Testis (tissue), 3 donors: Measurements from ENCODE around the gene AIPL1. TPM values are rescaled to one million over a fixed set of nuclear protein-coding genes. Genes with fewer than 3 reads are reported as not detected.

Experiments
- DNase-seq: peaks from one replicate; pipeline ENCODE4 v3.0.0-alpha.2; 2019
- H3K27ac ChIP-seq, 2 donors: fragments of 200-600 bp; sonication (generic); one replicate each; pipeline ENCODE4 v1.5.1; 2019
- H3K27me3 ChIP-seq: fragments of 200-600 bp; sonication (generic); one replicate; pipeline ENCODE4 v1.5.1; 2019
- H3K36me3 ChIP-seq: fragments of 200-600 bp; sonication (generic); one replicate; pipeline ENCODE4 v1.5.1; 2017; ENCODE audit warnings: low read depth; ENCODE audit errors: missing control alignments
- H3K4me1 ChIP-seq: fragments of 200-600 bp; sonication (generic); one replicate; pipeline ENCODE4 v1.5.1; 2019
- H3K4me3 ChIP-seq, 2 donors: fragments of 200-600 bp; sonication (generic); one replicate each; pipeline ENCODE4 v1.5.1; 2017 to 2019
- H3K9me3 ChIP-seq: fragments of 200-600 bp; sonication (generic); one replicate; pipeline ENCODE4 v1.5.1; 2017
- CTCF ChIP-seq, 3 experiments: fragments of 450-650 bp in 2 of 3; fragments of 200-600 bp in 1 of 3; sonication (generic) in 1 of 3; IDR thresholded peaks; one replicate each; pipeline ENCODE4 v1.5.1; 2016 to 2019; ENCODE audit warnings: antibody characterized with exemption in 3 of 3, mild to moderate bottlenecking in 2 of 3, moderate library complexity in 1 of 3
- POLR2A ChIP-seq: fragments of 450-650 bp; IDR thresholded peaks from one replicate; pipeline ENCODE4 v1.6.1; 2017; ENCODE audit warnings: antibody characterized with exemption, mild to moderate bottlenecking, moderate library complexity
- WGBS, 2 donors: methylation state at CpG; one replicate each; pipeline ENCODE4 v1.1.5; 2018; 5-methylcytosine and 5-hydroxymethylcytosine counted together
- intact Hi-C: fragments of 100-400 bp; cut with DNase I; formaldehyde crosslinking; loops from one replicate; pipeline ENCODE4 v1.15.1; 2023; ENCODE audit warnings: low total_unique reads
- polyA plus RNA-seq: library from polyadenylated mRNA; stranded (reverse); fragments of 350-450 nt; fragmentation: Illumina TruSeq; extraction: RNeasy Lipid Tissue Mini Kit (QIAGEN cat#74804); gene quantifications from one replicate; pipeline ENCODE4 v1.2.3, GENCODE V29; 2014; ENCODE audit warnings: low read depth, low replicate concordance; ENCODE audit not compliant: insufficient read depth
- total RNA-seq, 2 donors: library from RNA; depleted of rRNA; stranded (reverse); fragments of >200 nt; gene quantifications; one replicate each; pipeline ENCODE4 v1.2.3, GENCODE V29; 2016

The AIPL1 gene
- total and polyA plus RNA-seq, 3 donors from 2014 or later: 0.37 to 1.0 (median 0.49) TPM

GRCh38 chr17:6439951-6440350, 5.0 kb upstream of the AIPL1 start:
- Histone ChIP-seq H3K9me3 (no peaks in the 10 kb centered on the region), H3K27ac (no peak overlapping the region), H3K4me1 (no peaks in the 10 kb centered on the region), H3K4me3 (no peak overlapping the region), H3K27me3 (no peaks in the 10 kb centered on the region), H3K36me3 (no peaks in the 10 kb centered on the region)
- WGBS, 2 donors: 52 to 57% methylated on average over 4 of the region's 4 CpGs
- TF ChIP-seq CTCF (IDR thresholded peaks at IDR 0.05) (no peak), POLR2A (no peak)
- intact Hi-C loops: no loop called here
- no peak for DNase-seq

GRCh38 chr17:6437956-6438355, 3.0 kb upstream of the AIPL1 start:
- no peaks in the 10 kb centered on the region for H3K27me3 ChIP-seq
- H3K4me3 ChIP-seq: no peak overlapping the region
- H3K36me3 ChIP-seq: no peaks in the 10 kb centered on the region
- no peak for DNase-seq
- intact Hi-C loops: no loop called here
- no peaks in the 10 kb centered on the region for H3K9me3 ChIP-seq
- no peaks in the 10 kb centered on the region for H3K4me1 ChIP-seq
- 51 to 66% methylated on average over 3 of the region's 3 CpGs for WGBS, 2 donors
- TF ChIP-seq CTCF (IDR thresholded peaks at IDR 0.05): no peak
- TF ChIP-seq POLR2A: no peak
- no peak overlapping the region for H3K27ac ChIP-seq

GRCh38 chr17:6437466-6437865, 2.5 kb upstream of the AIPL1 start:
- TF ChIP-seq CTCF (IDR thresholded peaks at IDR 0.05) (no peak), POLR2A (no peak)
- 46 to 61% methylated on average over 4 of the region's 4 CpGs for WGBS, 2 donors
- Histone ChIP-seq H3K36me3 (no peaks in the 10 kb centered on the region), H3K27me3 (no peaks in the 10 kb centered on the region), H3K9me3 (no peaks in the 10 kb centered on the region), H3K27ac (no peak overlapping the region), H3K4me1 (no peaks in the 10 kb centered on the region), H3K4me3 (no peak overlapping the region)
- no peak for DNase-seq
- intact Hi-C loops: no loop called here

- H3K27me3 ChIP-seq: no peaks in the 10 kb centered on the region
- no peak for TF ChIP-seq POLR2A
- TF ChIP-seq CTCF (IDR thresholded peaks at IDR 0.05): peak; percentile 12 to 86 (median 77)
- no peaks in the 10 kb centered on the region for H3K4me1 ChIP-seq
- WGBS, 2 donors: 10 to 13% methylated on average over 8 to 9 of the region's 9 CpGs
- DNase-seq: peak; percentile 80
- no peak overlapping the region for H3K27ac ChIP-seq
- H3K36me3 ChIP-seq: no peaks in the 10 kb centered on the region
- H3K9me3 ChIP-seq: no peaks in the 10 kb centered on the region
- H3K4me3 ChIP-seq: peak overlapping the region in 1 of 2 donors; percentile 25
- intact Hi-C loops: no loop called here
Observed at GRCh38 chr17:6435968-6436367, 1.0 kb upstream of the AIPL1 start.

GRCh38 chr17:6430769-6431168, 4.2 kb downstream of the AIPL1 start:
- DNase-seq: no peak
- TF ChIP-seq POLR2A (no peak), CTCF (IDR thresholded peaks at IDR 0.05) (peak in 1 of 3 experiments; percentile 21)
- Histone ChIP-seq H3K4me3 (no peak overlapping the region), H3K9me3 (no peaks in the 10 kb centered on the region), H3K27me3 (no peaks in the 10 kb centered on the region), H3K4me1 (no peaks in the 10 kb centered on the region), H3K27ac (no peak overlapping the region), H3K36me3 (no peaks in the 10 kb centered on the region)
- intact Hi-C loops: no loop called here
